HG03521 (cell line): ENCODE data around the gene ARHGEF33.

Source experiments
- ATAC-seq: cut with Tn5 transposase; IDR thresholded peaks from one replicate; pipeline ENCODE4 v1.9.1; 2021; ENCODE audit warnings: mild to moderate bottlenecking, moderate library complexity; ENCODE audit not compliant: unreplicated experiment

Gene ARHGEF33

DNA sequence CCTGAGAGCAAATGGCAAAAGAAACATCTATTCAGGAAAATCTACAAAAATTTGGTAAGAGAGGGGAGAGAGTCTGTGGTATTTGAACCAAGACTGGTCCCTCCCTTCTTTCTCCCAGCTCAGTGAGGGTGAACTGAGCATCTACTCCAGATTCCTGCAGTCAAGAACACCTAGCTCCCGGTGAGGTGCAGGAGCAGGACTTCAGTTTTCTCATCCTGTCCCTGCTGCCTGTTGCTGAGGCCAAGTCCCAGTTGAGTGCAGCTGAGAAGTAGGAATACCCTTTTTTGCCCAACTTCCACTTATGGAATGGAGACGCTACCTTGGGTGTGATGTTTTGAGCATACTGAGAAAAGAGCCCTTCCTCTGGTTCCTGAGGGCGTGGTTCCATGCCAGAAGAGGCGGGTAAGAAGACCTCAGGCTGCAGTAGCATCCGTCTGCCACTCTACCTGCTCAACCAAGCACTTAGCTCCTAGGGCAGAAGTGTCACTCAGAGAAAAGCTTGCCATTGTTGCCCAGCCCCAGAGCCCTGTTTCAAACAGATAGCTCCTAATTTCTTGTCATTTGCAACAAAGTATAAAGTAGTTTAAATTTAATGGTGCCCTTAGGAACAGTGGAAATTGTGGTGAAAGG is 118.3 kb downstream of the ARHGEF33 start:
- no peak for ATAC-seq

DNA sequence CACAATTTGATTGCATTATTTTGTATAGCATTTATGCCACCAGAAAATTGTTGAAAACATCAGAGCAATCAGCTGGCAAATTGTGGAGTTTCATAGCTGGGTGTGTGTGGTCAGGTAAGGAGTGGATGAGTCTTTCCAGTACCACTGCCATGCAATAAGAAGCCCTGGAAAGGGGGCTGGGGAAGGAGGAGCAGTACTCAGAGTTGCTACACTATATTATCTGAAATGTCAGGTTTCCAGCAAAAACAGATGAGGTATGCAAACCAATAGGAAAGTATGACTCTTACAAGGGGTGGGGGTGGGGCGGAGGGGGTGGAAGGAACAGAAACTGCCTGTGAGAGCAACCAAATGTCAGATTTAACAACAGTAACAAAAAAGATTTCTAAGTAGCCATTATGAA is 119.0 kb downstream of the ARHGEF33 start:
- ATAC-seq = no peak

DNA sequence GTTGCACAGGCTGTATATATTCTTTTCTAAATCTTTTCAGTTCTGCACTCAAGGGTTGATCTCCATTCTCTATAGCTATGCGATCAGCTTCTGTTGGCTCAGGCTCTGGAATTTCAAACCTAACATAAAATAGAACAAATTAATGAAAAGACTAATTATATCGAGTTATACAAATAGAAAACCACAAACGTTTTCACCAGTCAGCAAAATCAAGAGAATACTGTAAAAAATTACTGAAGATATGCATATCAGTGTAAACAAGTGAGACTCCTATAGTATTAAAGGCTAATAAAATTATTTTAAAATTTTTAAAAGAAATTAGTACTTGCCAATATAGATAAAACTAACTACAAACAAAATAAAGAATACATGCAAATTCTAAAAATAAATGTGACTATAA is 124.2 kb downstream of the ARHGEF33 start:
- no peak for ATAC-seq

DNA sequence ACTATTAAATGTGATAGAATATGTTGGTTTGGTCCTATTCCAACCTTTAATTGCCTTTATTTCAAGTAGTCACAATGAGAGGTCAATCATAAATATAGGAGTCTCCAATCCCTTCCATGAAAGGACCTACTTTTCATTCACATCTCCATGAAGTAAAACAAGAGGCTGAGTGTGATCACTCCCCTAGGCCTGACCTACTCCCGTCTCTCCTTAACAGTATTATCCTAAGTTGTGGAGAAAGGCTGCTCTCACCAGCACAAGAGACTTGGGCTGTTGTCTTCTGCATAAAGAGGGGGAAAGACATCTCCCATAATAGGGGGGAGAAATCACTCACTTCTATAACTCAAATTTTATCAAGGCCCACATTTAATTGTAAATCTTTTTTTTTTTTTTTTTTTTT is 125.7 kb downstream of the ARHGEF33 start:
- ATAC-seq = no peak

DNA sequence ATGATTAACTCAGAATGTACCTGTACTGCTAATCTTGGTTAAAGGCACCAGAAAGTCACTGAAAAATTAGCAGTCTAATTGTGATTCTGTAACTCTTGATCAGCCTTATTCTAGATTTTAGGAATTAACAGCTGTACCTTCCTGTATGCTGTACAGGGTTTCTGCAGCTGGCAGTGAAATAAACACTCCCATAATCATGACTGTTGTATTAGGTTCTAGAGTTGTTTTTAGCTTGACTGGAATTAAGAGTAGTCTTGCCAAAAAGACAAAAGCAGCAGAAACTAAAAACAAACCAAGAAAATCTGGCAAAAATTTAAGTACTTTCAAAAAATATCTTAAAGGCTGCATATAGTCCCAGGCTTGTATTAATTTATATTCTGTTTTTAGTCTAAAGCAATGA is 127.7 kb downstream of the ARHGEF33 start:
- ATAC-seq = no peak

DNA sequence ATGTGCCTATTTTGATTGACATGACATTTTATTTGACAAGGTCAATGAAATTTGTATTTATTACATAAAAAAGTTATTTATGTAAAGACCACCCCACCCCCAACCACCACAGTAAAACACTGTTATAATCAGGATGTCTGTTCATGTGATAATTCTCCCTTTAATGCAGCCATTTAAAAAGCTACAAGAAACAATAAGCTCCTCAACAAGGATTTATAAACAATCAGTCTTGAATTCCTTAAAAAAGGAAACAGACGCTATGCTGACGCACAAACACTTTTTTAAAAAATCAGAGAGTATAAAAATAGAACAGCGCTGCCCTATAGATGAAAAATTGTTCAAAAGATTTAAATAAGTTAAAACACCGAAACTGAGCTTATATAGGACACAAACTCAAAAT is 129.0 kb downstream of the ARHGEF33 start:
- ATAC-seq = no peak

DNA sequence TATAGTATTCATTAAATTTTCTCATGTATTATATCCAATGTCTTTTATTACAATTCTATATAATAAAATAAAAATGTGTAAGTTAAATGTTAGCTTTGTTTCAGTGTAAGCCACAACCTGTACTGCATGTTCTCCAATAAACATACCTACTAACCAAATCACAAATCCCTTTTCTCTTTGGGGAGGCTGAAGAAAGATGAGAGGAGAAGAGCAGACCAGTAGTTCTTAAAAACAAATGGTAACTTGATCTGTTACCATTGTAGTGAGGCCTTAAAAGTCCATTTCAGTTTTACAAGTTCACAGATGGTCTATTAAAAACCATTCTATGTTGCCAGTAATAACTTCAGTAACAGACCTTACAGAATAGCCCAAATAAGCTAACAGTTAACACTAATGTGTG is 130.7 kb downstream of the ARHGEF33 start:
- no peak for ATAC-seq

DNA sequence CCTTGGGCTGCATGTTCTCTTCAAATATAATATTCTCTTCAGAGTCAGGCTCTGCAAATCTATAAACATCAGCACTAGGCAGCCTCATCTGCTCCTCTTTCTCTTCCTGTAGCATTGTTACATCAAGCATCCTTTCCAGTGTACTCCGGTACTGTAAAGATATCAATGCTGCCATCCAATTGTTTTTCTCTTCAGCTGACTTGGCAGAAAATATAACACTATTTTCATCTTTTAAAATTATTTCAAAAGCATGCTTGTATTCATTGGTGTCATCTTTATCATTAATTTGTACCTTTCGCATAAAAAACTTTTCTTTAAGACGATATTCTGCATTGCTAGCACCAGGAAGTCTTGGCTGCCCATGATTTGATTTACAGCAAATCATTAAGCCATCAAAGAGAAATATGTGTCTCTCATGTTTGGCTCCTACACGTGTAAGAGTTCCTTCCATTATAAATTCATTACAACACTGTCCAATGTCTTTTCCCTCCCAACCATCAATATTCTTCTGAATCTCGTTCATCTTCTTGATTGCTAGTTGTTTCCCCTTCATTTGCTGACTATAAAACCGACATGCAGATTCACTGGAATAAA is 133.1 kb downstream of the ARHGEF33 start:
- no peak for ATAC-seq

DNA sequence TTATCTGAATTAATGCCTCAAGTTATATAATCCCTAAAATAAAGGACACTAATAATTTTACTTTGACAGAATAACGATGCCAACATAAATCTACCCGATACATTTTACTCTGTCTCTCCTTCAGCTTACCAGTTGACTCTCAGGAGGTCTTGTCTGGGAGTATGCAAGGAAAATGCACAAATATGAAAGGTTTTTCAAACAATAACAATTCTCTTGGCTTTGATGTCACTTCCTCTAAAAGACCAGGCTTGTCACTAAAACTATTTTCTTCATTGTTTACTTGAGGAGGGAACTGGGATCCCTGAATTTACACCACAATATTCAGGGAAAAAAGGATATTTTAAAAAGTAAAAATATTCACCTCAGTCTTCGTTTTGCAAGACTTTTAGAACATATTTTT is 134.0 kb downstream of the ARHGEF33 start:
- no peak for ATAC-seq

DNA sequence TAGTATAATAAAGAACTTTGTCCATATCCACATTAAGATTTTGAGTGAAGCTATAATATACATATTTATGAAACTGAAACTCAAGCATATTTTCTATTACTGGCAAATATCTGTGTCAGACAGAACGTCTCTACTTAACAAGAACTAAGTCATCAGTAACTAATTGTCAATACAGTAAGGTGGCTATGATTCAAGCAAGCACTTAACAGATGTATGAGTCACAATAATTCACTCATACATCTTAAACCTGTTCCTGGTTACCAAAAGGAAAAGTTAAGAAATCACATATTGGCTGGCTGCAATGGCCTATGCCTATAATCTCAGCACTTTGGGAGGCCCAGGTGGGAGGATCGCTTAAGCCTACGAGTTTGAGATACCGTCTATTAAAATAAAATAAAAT is 135.2 kb downstream of the ARHGEF33 start:
- ATAC-seq = no peak
